Peyer's patch (tissue), 4 donors: Measurements from ENCODE around the gene TIMP2. TPM values are rescaled to one million over a fixed set of nuclear protein-coding genes. Genes with fewer than 3 reads are reported as not detected.

Source experiments
- DNase-seq, 3 donors: peaks; one replicate each; pipeline ENCODE4 v3.0.0-alpha.2; 2017 to 2019
- H3K27ac ChIP-seq, 4 donors: fragments of 200-600 bp; sonication (generic); one replicate each; pipeline ENCODE4 v1.5.1; 2016 to 2019
- H3K27me3 ChIP-seq, 2 donors: fragments of 200-600 bp; sonication (generic); one replicate each; pipeline ENCODE4 v1.5.1; 2019
- H3K36me3 ChIP-seq, 3 donors: fragments of 200-600 bp; sonication (generic); one replicate each; pipeline ENCODE4 v1.5.1; 2016 to 2019
- H3K4me1 ChIP-seq, 4 donors: fragments of 200-600 bp; sonication (generic); one replicate each; pipeline ENCODE4 v1.5.1; 2016 to 2019
- H3K4me3 ChIP-seq, 4 donors: fragments of 200-600 bp; sonication (generic); 1 replicate in 3 of 4; 2 replicates in 1 of 4; pipeline ENCODE4 v1.5.1; 2016 to 2019; ENCODE audit warnings: mild to moderate bottlenecking in 1 of 4
- H3K9me3 ChIP-seq, 4 donors: fragments of 200-600 bp; sonication (generic); one replicate each; pipeline ENCODE4 v1.5.1; 2016 to 2019; ENCODE audit warnings: mild to moderate bottlenecking in 1 of 4
- CTCF ChIP-seq, 6 experiments: fragments of 450-650 bp in 4 of 6; fragments of 200-600 bp in 2 of 6; sonication (generic) in 1 of 6; IDR thresholded peaks; one replicate each; pipeline ENCODE4 v1.5.1; 2017 to 2019; ENCODE audit warnings: antibody characterized with exemption in 6 of 6, mild to moderate bottlenecking in 3 of 6, moderate library complexity in 1 of 6
- POLR2A ChIP-seq, 2 donors: fragments of 450-650 bp; IDR thresholded peaks; one replicate each; pipeline ENCODE4 v1.5.1; 2017; ENCODE audit warnings: antibody characterized with exemption in 2 of 2, mild to moderate bottlenecking in 2 of 2, moderate library complexity in 2 of 2
- total RNA-seq, 4 donors: library from RNA; depleted of rRNA; stranded (reverse); fragments of >200 nt; gene quantifications; one replicate each; pipeline ENCODE4 v1.1.0, GENCODE V29; 2016

Gene TIMP2
- total RNA-seq, 4 donors from 2014 or later, result 27.2 to 73.2 (median 45.0) TPM

DNA sequence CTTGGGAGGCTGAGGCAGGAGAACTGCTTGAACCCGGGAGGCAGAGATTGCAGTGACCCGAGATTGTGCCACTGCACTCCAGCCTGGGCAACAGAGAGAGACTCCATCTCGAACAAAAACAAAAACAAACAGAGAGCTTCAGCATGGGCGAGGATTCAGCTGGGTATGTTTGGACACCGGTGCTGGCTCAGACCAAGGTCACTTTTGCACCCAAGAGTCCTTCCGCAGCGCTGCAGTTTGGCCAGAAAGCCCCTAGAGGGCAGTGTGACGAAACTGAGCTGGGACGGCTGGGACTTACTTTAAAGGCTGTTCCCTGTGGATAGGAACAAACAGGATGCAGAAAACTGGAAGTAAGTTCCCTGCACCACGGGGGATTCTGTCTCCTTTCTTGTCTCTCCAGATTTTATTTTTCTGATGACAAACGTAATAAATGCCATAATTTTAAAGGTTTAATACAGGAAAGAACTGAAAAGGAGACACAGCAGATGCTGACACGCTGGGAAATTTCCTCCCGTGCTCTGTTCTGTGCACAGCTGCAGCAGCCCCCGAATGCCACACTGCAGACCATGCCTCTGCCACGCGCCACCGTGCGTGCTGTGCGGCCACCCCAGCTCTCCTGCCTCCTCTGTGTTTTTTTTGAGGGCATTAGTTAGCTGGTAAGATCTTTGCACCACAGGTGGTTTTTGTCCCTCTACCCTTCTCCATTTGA is 59.4 kb downstream of the TIMP2 start:
- peaks cover 0 to 5% (median 0%) of the 10 kb centered on the region in 3 donors for H3K36me3 ChIP-seq
- peak; percentile 69 to 91 (median 86) for DNase-seq
- H3K9me3 ChIP-seq, result no peaks in the 10 kb centered on the region
- H3K27me3 ChIP-seq, result no peaks in the 10 kb centered on the region
- TF ChIP-seq POLR2A (IDR thresholded peaks at IDR 0.05) (no peak), CTCF (IDR thresholded peaks at IDR 0.05) (peak; percentile 73 to 92 (median 89))
- H3K27ac ChIP-seq, result no peak overlapping the region
- no peak overlapping the region for H3K4me3 ChIP-seq
- peaks cover 0 to 7% (median 0%) of the 10 kb centered on the region in 4 donors for H3K4me1 ChIP-seq

DNA sequence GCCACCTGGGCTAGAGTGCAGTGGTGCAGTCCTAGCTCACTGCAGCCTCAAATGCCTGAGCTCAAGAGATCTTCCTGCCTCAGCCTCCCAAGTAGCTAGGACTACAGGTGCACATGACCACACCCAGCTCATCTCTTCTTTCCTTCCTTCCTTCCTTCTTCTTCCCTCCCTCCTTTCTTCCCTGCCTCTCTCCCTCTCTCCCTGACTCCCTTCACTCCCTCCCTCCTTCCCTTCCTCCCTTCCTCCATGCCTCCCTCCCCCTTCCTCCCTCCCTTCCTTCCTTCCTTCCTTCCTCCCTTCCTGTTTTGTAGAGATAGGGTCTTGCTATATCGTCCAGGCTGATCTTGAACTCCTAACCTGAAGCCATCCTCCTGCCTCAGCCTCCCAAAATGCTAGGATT is 61.1 kb downstream of the TIMP2 start:
- DNase-seq, result no peak
- H3K27me3 ChIP-seq, result no peaks in the 10 kb centered on the region
- peaks cover 0 to 7% (median 0%) of the 10 kb centered on the region in 4 donors for H3K4me1 ChIP-seq
- TF ChIP-seq CTCF (IDR thresholded peaks at IDR 0.05) (no peak), POLR2A (IDR thresholded peaks at IDR 0.05) (no peak)
- no peaks in the 10 kb centered on the region for H3K36me3 ChIP-seq
- no peak overlapping the region for H3K27ac ChIP-seq
- H3K9me3 ChIP-seq, result no peaks in the 10 kb centered on the region
- no peak overlapping the region for H3K4me3 ChIP-seq

DNA sequence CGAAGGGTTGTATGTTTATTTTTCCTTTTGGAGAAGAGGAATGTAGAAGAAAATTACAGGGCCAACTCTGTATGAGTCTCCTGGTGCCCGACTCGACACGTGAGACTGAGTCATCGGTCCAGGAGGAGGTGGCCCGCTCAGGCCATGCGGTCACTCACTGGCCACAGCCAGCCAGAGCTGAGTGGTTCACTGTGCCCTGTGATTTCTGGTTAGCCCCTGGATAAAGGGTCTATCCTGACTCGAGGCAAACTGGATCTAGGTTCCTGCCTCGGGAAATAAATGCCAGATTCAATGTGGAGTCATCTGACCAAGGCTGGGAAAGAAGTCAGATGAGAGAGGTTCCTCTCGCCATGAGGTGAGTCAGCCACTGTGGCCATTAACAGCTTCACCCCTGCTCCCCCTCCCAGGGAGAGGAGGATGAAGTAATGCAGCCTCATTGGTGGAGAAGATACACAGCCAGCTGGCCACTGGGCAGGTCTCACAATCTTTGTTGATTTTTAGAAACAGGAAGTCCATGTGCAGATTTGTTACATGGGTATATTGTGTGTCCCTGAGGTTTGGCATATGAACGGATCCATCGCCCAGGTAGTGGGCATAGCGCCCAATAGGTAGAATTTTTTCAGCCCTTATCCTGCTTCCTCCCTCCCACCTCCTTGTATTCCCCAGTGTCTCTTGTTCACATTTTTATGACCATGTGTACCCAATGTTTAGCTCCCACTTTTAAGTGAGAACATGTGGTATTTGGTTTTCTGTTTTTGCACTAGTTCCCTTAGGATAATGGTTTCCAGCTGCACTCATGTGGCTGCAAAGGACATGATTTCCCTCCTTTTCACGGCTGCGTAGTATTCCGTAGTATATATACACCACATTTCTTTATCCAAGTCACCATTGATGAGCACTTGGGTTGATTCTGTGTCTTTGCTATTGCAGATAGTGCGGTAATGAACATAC is 62.8 kb downstream of the TIMP2 start:
- Histone ChIP-seq H3K27ac (peak overlapping the region; percentile 27 to 80 (median 64)), H3K27me3 (no peaks in the 10 kb centered on the region), H3K4me3 (no peak overlapping the region), H3K4me1 (peaks cover 0 to 7% (median 0%) of the 10 kb centered on the region in 4 donors), H3K9me3 (no peaks in the 10 kb centered on the region), H3K36me3 (peaks cover 0 to 2% (median 0%) of the 10 kb centered on the region in 3 donors)
- TF ChIP-seq CTCF (IDR thresholded peaks at IDR 0.05) (no peak), POLR2A (IDR thresholded peaks at IDR 0.05) (no peak)
- peak in 2 of 3 donors; percentile 37 to 83 for DNase-seq

- Histone ChIP-seq H3K27me3 (no peaks in the 10 kb centered on the region), H3K4me1 (peaks cover 0 to 7% (median 0%) of the 10 kb centered on the region in 4 donors), H3K36me3 (peaks cover 0 to 9% (median 0%) of the 10 kb centered on the region in 3 donors), H3K27ac (peak overlapping the region in 2 of 4 donors; percentile 27 to 76), H3K9me3 (no peaks in the 10 kb centered on the region), H3K4me3 (no peak overlapping the region)
- DNase-seq, result no peak
- TF ChIP-seq POLR2A (IDR thresholded peaks at IDR 0.05) (no peak), CTCF (IDR thresholded peaks at IDR 0.05) (no peak)
Observed at GRCh38 chr17:78861229-78861628, 64.0 kb downstream of the TIMP2 start.

- Histone ChIP-seq H3K9me3 (no peaks in the 10 kb centered on the region), H3K4me3 (no peak overlapping the region), H3K4me1 (peaks cover 0 to under 1% (median 0%) of the 10 kb centered on the region in 4 donors), H3K27me3 (no peaks in the 10 kb centered on the region), H3K27ac (no peak overlapping the region), H3K36me3 (peaks cover 0 to 14% (median 0%) of the 10 kb centered on the region in 3 donors)
- no peak for DNase-seq
- TF ChIP-seq POLR2A (IDR thresholded peaks at IDR 0.05), result no peak
- no peak for TF ChIP-seq CTCF (IDR thresholded peaks at IDR 0.05)
Observed at GRCh38 chr17:78859051-78859450, 66.1 kb downstream of the TIMP2 start.
